HG03565 (cell line): ENCODE results near the gene CYBB.

Experiments used
- ATAC-seq: cut with Tn5 transposase; IDR thresholded peaks from one replicate; pipeline ENCODE4 v1.9.1; 2021; ENCODE audit warnings: mild to moderate bottlenecking, moderate library complexity; ENCODE audit not compliant: unreplicated experiment

CYBB gene

GRCh38 chrX:37834937-37835336 is 55.1 kb downstream of the CYBB start:
- ATAC-seq, result no peak

- no peak for ATAC-seq
These were observed 61.1 kb downstream of the CYBB start for GRCh38 chrX:37840931-37841330.

GRCh38 chrX:37844622-37845021 is 64.8 kb downstream of the CYBB start:
- ATAC-seq, result no peak

GRCh38 chrX:37846141-37846540 is 66.3 kb downstream of the CYBB start:
- no peak for ATAC-seq

GRCh38 chrX:37846558-37846933 is 66.7 kb downstream of the CYBB start:
- no peak for ATAC-seq

GRCh38 chrX:37846934-37847732 is 67.3 kb downstream of the CYBB start, which contains the start of gene DYNLT3:
Gene DYNLT3 (minus strand): TSS chrX:37847571. CDS start chrX:37847510, 61 bp downstream.
- peak; percentile 99 for ATAC-seq

GRCh38 chrX:37847733-37848197 is 67.9 kb downstream of the CYBB start:
- ATAC-seq, result no peak

- ATAC-seq, result no peak
These were observed 74.3 kb downstream of the CYBB start for GRCh38 chrX:37854148-37854547.

- no peak for ATAC-seq
These were observed 74.9 kb downstream of the CYBB start for GRCh38 chrX:37854748-37855147.

GRCh38 chrX:37860721-37861120 is 80.9 kb downstream of the CYBB start:
- ATAC-seq, result no peak

- ATAC-seq, result no peak
These were observed 83.0 kb downstream of the CYBB start for GRCh38 chrX:37862851-37863250.
